B cell (primary cell): ENCODE results near the gene REELD1. TPM values are rescaled to one million over a fixed set of nuclear protein-coding genes. Genes with fewer than 3 reads are reported as not detected.

ENCODE experiments used
- ATAC-seq: fragments of 200-7000 bp; cut with Tn5 transposase; one replicate; pipeline ENCODE4 v1.10.0; 2021; ENCODE audit warnings: low read depth, mild to moderate bottlenecking, moderate number of reproducible peaks, moderate library complexity
- CTCF ChIA-PET: fragments of 350-600 bp; sonication (Branson Sonifier 250); formaldehyde crosslinking; loops from one replicate; lab custom pipeline; 2021; ENCODE audit warnings: antibody characterized with exemption, inconsistent platforms; lab: Charles Lee
- POLR2A ChIA-PET: fragments of 350-600 bp; sonication (Branson Sonifier 250); formaldehyde crosslinking; loops from one replicate; lab custom pipeline; 2021; ENCODE audit warnings: antibody characterized with exemption; lab: Charles Lee
- DNase-seq: peaks from one replicate; pipeline ENCODE4 v3.0.0; 2013
- H2AFZ ChIP-seq: 2 replicates; pipeline ENCODE4 v1.6.1; 2012; ENCODE audit warnings: mild to moderate bottlenecking, low read depth, low read length; ENCODE audit not compliant: insufficient read depth, poor library complexity, severe bottlenecking
- H3K27ac ChIP-seq, 2 donors: 1 replicate in 1 of 2; 2 replicates in 1 of 2; pipeline ENCODE4 v1.5.1; 2012 to 2013; ENCODE audit warnings: low read length in 2 of 2, mild to moderate bottlenecking in 2 of 2, moderate library complexity in 1 of 2
- H3K27me3 ChIP-seq, 4 experiments: fragments of 200-600 bp in 1 of 4; sonication (generic) in 1 of 4; replicated peaks in 1 of 4; 1 replicate in 2 of 4; 2 replicates in 2 of 4; pipeline versions ENCODE4 v1.6.1 to v1.7.0; 2013 to 2016; ENCODE audit warnings: low read length in 3 of 4, mild to moderate bottlenecking in 2 of 4, mixed read lengths in 1 of 4, moderate library complexity in 1 of 4; ENCODE audit not compliant: insufficient read depth in 4 of 4, control insufficient read depth in 3 of 4; ENCODE audit errors: control extremely low read depth in 1 of 4
- H3K36me3 ChIP-seq, 2 experiments: replicated peaks in 1 of 2; 1 replicate in 1 of 2; 2 replicates in 1 of 2; pipeline versions ENCODE4 v1.6.1 to v1.7.1; 2013; ENCODE audit warnings: low read length in 1 of 2; ENCODE audit not compliant: insufficient read depth in 2 of 2, control insufficient read depth in 1 of 2; ENCODE audit errors: control extremely low read depth in 1 of 2, extremely low read depth in 1 of 2
- H3K4me1 ChIP-seq, 2 donors: fragments of 200-600 bp in 1 of 2; sonication (generic) in 1 of 2; 1 replicate in 1 of 2; 2 replicates in 1 of 2; pipeline versions ENCODE4 v1.5.1 to v1.6.1; 2013 to 2017; ENCODE audit warnings: low read length in 2 of 2; ENCODE audit not compliant: control insufficient read depth in 2 of 2, insufficient read depth in 2 of 2
- H3K4me2 ChIP-seq: replicated peaks from 2 replicates; pipeline ENCODE3; 2012; ENCODE audit warnings: mild to moderate bottlenecking, low read depth, low read length; ENCODE audit not compliant: poor library complexity, severe bottlenecking
- H3K4me3 ChIP-seq, 5 experiments: fragments of 200-600 bp in 1 of 5; sonication (generic) in 1 of 5; 1 replicate in 3 of 5; 2 replicates in 2 of 5; pipeline versions ENCODE4 v1.5.1 to v1.7.0; 2011 to 2016; ENCODE audit warnings: low read length in 4 of 5, mild to moderate bottlenecking in 4 of 5, low read depth in 2 of 5, control low read depth in 1 of 5, moderate library complexity in 1 of 5; ENCODE audit not compliant: insufficient read depth in 1 of 5; ENCODE audit errors: control extremely low read depth in 1 of 5, extremely low read depth in 1 of 5
- H3K79me2 ChIP-seq: fragments of 200-600 bp; sonication (generic); one replicate; pipeline ENCODE4 v1.6.0; 2016; ENCODE audit warnings: low read length; ENCODE audit not compliant: control insufficient read depth, insufficient read depth
- H3K9ac ChIP-seq: fragments of 200-600 bp; sonication (generic); 2 replicates; pipeline ENCODE4 v1.6.1; 2017; ENCODE audit warnings: mild to moderate bottlenecking, low read length, moderate library complexity
- H3K9me3 ChIP-seq, 3 donors: one replicate each; pipeline versions ENCODE4 v1.6.1 to v1.7.1; 2013; ENCODE audit warnings: low read length in 2 of 3; ENCODE audit not compliant: control insufficient read depth in 2 of 3, insufficient read depth in 1 of 3; ENCODE audit errors: control extremely low read depth in 1 of 3
- H4K20me1 ChIP-seq: 2 replicates; pipeline ENCODE4 v1.6.0; 2012; ENCODE audit warnings: mild to moderate bottlenecking, low read length; ENCODE audit not compliant: insufficient read depth, control insufficient read depth, poor library complexity, severe bottlenecking
- H3K27ac Mint-ChIP-seq: one replicate; pipeline ENCODE4 v1.8.0; 2021; ENCODE audit warnings: mixed read lengths
- H3K27me3 Mint-ChIP-seq: one replicate; pipeline ENCODE4 v1.8.0; 2021; ENCODE audit warnings: mixed read lengths
- H3K4me1 Mint-ChIP-seq: one replicate; pipeline ENCODE4 v1.8.0; 2021; ENCODE audit warnings: mixed read lengths
- H3K4me3 Mint-ChIP-seq: one replicate; pipeline ENCODE4 v1.8.0; 2021; ENCODE audit warnings: mixed read lengths
- H3K9me3 Mint-ChIP-seq: one replicate; pipeline ENCODE4 v1.8.0; 2022; ENCODE audit warnings: mixed read lengths; ENCODE audit not compliant: insufficient read depth
- EZH2 ChIP-seq: IDR thresholded peaks from 2 replicates; pipeline ENCODE4 v1.6.1; 2012; ENCODE audit warnings: borderline replicate concordance, low read depth, mild to moderate bottlenecking, moderate library complexity, low read length; ENCODE audit not compliant: insufficient read depth, poor library complexity, severe bottlenecking
- WGBS: methylation state at CpG from one replicate; pipeline ENCODE4 v1.1.5; 2013; ENCODE audit warnings: missing lambda C conversion rate; ENCODE audit not compliant: insufficient coverage; 5-methylcytosine and 5-hydroxymethylcytosine counted together
- intact Hi-C: fragments of 100-400 bp; cut with micrococcal nuclease; formaldehyde crosslinking; loops from one replicate; pipeline ENCODE4 v1.10.0; 2022
- polyA plus RNA-seq: library from polyadenylated mRNA; depleted of rRNA; stranded (reverse); fragments of >200 nt; gene quantifications from 2 replicates; pipeline ENCODE4 v1.2.3, GENCODE V29; 2012
- total RNA-seq, 2 donors: library from RNA; stranded (reverse); fragments of 120-200 nt in 1 of 2; gene quantifications; 1 replicate in 1 of 2; 2 replicates in 1 of 2; pipeline versions ENCODE4 v1.2.3 to v1.2.4, GENCODE V29; 2013 to 2022
- TF ChIP-seq, protein P1 (sequence below): fragments of 200-600 bp; IDR thresholded peaks from one replicate; pipeline ENCODE4 v1.8.0; 2022; ENCODE audit warnings: antibody characterized with exemption, mild to moderate bottlenecking

REELD1 gene
- total and polyA plus RNA-seq, 2 donors (not counting 1 experiment from before 2014, with no cell fraction given), result 2.6 to 7.8 TPM

GRCh38 chr4:146263793-146264192 is 49.5 kb downstream of the REELD1 start:
- Mint-ChIP-seq H3K27me3 (no peaks in the 10 kb centered on the region), H3K4me1 (no peaks in the 10 kb centered on the region), H3K9me3 (no peaks in the 10 kb centered on the region), H3K4me3 (no peak overlapping the region), H3K27ac (no peak overlapping the region)
- Histone ChIP-seq H3K9me3 (no peaks in the 10 kb centered on the region), H2AFZ (no peak overlapping the region), H3K36me3 (peaks cover 0 to 2% of the 10 kb centered on the region in 2 experiments), H3K4me1 (no peaks in the 10 kb centered on the region), H3K4me2 (no peak overlapping the region), H3K9ac (no peak overlapping the region), H3K79me2 (no peaks in the 10 kb centered on the region), H3K4me3 (no peak overlapping the region), H3K27me3 (no peaks in the 10 kb centered on the region), H3K27ac (no peak overlapping the region), H4K20me1 (no peaks in the 10 kb centered on the region)
- ChIA-PET POLR2A (no interaction called here), CTCF (no interaction called here)
- ATAC-seq (no peak), DNase-seq (no peak)
- intact Hi-C loops, result no loop called here
- no peak for TF ChIP-seq EZH2
- TF ChIP-seq, protein P1, sequence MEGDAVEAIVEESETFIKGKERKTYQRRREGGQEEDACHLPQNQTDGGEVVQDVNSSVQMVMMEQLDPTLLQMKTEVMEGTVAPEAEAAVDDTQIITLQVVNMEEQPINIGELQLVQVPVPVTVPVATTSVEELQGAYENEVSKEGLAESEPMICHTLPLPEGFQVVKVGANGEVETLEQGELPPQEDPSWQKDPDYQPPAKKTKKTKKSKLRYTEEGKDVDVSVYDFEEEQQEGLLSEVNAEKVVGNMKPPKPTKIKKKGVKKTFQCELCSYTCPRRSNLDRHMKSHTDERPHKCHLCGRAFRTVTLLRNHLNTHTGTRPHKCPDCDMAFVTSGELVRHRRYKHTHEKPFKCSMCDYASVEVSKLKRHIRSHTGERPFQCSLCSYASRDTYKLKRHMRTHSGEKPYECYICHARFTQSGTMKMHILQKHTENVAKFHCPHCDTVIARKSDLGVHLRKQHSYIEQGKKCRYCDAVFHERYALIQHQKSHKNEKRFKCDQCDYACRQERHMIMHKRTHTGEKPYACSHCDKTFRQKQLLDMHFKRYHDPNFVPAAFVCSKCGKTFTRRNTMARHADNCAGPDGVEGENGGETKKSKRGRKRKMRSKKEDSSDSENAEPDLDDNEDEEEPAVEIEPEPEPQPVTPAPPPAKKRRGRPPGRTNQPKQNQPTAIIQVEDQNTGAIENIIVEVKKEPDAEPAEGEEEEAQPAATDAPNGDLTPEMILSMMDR, result no peak

DNA sequence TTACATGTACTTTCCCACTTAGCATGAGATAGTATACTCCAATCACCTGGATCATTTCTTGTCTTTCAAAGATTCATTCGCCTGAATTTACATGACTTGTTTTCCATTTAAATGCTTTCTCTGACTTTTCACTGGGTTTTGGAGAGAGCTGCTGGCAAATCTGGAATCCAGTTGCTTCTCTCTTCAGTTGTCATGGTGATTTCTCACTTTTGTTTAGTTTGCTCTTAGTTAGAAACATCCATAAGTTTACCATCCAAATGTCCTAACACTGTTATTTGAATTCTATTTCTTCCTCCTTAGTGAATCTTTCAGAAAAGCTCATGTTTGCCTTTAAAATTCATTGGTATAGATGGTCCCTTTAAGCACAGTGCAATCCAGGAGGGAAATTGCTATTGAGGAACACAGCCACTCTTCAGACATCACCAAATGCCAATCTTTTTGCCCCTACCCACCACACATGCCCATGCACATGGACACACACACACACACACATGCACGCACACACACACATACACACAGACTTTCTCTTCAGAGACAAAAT is 51.7 kb downstream of the REELD1 start:
- H3K36me3 ChIP-seq, result no peaks in the 10 kb centered on the region
- H4K20me1 ChIP-seq, result no peaks in the 10 kb centered on the region
- no peak overlapping the region for H3K4me2 ChIP-seq
- intact Hi-C loops, result no loop called here
- Mint-ChIP-seq H3K27me3 (no peaks in the 10 kb centered on the region), H3K27ac (no peak overlapping the region), H3K4me1 (no peaks in the 10 kb centered on the region), H3K9me3 (no peaks in the 10 kb centered on the region), H3K4me3 (no peak overlapping the region)
- TF ChIP-seq, protein P1, result no peak
- TF ChIP-seq EZH2, result no peak
- no peaks in the 10 kb centered on the region for H3K79me2 ChIP-seq
- H3K9me3 ChIP-seq, result no peaks in the 10 kb centered on the region
- no peaks in the 10 kb centered on the region for H3K4me1 ChIP-seq
- no peaks in the 10 kb centered on the region for H3K27me3 ChIP-seq
- DNase-seq (no peak), ATAC-seq (no peak)
- ChIA-PET POLR2A (no interaction called here), CTCF (interaction anchor here (0.6 kb wide), 1 partner anchor 20 kb away, joined by 4 read pairs; no protein-coding TSS in a partner anchor)
- H3K27ac ChIP-seq, result no peak overlapping the region
- H2AFZ ChIP-seq, result no peak overlapping the region
- no peak overlapping the region for H3K9ac ChIP-seq
- WGBS, result 100% methylated on average over 1 of the region's 2 CpGs
- H3K4me3 ChIP-seq, result no peak overlapping the region
